Stomach (tissue), 4 donors: ENCODE results near the gene IRF4.

Source experiments
- EP300 ChIP-seq: sonication (generic); formaldehyde crosslinking; IDR thresholded peaks from one replicate; pipeline ENCODE4 v1.6.1; 2017; ENCODE audit warnings: antibody characterized with exemption
- POLR2A ChIP-seq, 4 donors: fragments of 450-650 bp; IDR thresholded peaks; one replicate each; pipeline ENCODE4 v1.6.1; 2016; ENCODE audit warnings: antibody characterized with exemption in 4 of 4, control low read depth in 2 of 4, mild to moderate bottlenecking in 1 of 4, moderate library complexity in 1 of 4
- POLR2AphosphoS5 ChIP-seq, 3 donors: sonication (generic); formaldehyde crosslinking; IDR thresholded peaks; one replicate each; pipeline ENCODE4 v1.6.1; 2016; ENCODE audit warnings: antibody characterized with exemption in 3 of 3
- TF ChIP-seq, protein P1 (sequence below), 7 experiments: fragments of 450-650 bp in 4 of 7; fragments of 200-600 bp in 3 of 7; sonication (generic) in 3 of 7; IDR thresholded peaks; one replicate each; pipeline ENCODE4 v1.5.1; 2016 to 2019; ENCODE audit warnings: antibody characterized with exemption in 7 of 7, control low read depth in 2 of 7, mild to moderate bottlenecking in 1 of 7

DNA sequence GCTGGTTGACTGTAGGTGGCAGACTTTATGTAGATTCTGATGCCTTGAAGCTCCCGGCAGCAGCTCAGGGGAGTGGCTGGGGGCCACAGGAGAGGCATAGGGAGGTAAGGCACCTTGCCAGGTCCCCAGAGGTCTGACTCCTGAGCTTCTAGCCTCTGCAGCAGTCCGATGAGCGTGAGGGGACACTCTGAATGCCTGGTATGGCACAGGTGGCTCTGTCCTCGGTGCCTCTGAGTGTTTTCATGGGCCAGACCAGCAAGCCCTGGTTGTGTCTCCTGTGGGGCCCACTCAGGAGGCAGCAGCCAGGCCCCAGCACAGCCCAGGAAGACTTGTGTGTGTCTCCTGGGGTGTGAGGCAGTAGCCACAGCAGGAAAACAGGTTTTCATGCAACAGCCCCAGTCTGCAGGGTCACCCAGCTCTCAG is 39.7 kb upstream of the IRF4 start:
- no peak for TF ChIP-seq POLR2AphosphoS5 (IDR thresholded peaks at IDR 0.05)
- TF ChIP-seq POLR2A (IDR thresholded peaks at IDR 0.05) = no peak
- TF ChIP-seq, protein P1, sequence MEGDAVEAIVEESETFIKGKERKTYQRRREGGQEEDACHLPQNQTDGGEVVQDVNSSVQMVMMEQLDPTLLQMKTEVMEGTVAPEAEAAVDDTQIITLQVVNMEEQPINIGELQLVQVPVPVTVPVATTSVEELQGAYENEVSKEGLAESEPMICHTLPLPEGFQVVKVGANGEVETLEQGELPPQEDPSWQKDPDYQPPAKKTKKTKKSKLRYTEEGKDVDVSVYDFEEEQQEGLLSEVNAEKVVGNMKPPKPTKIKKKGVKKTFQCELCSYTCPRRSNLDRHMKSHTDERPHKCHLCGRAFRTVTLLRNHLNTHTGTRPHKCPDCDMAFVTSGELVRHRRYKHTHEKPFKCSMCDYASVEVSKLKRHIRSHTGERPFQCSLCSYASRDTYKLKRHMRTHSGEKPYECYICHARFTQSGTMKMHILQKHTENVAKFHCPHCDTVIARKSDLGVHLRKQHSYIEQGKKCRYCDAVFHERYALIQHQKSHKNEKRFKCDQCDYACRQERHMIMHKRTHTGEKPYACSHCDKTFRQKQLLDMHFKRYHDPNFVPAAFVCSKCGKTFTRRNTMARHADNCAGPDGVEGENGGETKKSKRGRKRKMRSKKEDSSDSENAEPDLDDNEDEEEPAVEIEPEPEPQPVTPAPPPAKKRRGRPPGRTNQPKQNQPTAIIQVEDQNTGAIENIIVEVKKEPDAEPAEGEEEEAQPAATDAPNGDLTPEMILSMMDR (IDR thresholded peaks at IDR 0.05) = no peak
- no peak for TF ChIP-seq EP300
